Measurements from ENCODE around the gene LSAMP. TPM values are rescaled to one million over a fixed set of nuclear protein-coding genes. Genes with fewer than 3 reads are reported as not detected.

Gene LSAMP
- total and polyA plus RNA-seq, 2 of the 8 experiments (the other 6 are each of a cell fraction or from before 2014, with no cell fraction given), result 1.8 to 5.7 TPM

DNA sequence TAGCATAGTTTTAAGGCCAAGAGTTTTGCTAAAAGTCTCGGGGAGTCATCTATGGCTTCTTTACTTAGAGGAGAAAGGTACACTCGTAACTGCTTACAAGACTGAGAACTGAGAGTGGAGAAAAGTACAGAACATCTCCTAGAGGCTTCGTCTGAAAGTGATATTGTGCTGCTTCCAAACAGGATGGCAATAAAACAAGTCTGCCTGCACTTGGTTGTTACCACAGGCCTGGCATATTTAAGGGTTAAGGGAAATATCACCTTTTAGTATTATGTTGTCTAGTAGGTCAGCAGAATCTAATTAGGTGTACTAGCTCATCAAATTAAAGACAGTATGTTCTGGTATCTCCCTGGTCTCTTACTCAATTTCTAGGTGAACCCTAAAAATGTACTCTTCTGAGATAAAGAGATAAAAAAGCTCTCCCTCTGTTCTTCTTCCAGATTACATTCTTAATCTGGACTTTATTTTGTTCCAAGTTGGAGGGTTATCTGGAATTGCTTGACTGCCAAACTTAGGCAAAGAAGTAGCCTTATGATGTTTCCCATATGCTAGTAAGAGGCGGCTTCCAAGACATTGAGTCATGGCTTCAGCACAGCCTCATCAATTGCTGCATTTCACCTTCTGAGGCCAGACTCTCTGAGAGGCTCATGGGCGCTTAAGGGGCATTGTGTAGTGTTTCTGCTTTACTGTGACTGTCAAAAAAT, 181.3 kb downstream of the LSAMP start (continued):
- TF ChIP-seq CTBP2 (IDR thresholded peaks at IDR 0.05; ENCODE audit: borderline replicate concordance, insufficient read depth, insufficient read length, low read length) (no peak), RFX5 (IDR thresholded peaks at IDR 0.05; ENCODE audit: borderline replicate concordance, low read depth, low read length) (no peak)

Measured in H1 (cell line).